ENCODE results near the gene OR2V2.

DNA sequence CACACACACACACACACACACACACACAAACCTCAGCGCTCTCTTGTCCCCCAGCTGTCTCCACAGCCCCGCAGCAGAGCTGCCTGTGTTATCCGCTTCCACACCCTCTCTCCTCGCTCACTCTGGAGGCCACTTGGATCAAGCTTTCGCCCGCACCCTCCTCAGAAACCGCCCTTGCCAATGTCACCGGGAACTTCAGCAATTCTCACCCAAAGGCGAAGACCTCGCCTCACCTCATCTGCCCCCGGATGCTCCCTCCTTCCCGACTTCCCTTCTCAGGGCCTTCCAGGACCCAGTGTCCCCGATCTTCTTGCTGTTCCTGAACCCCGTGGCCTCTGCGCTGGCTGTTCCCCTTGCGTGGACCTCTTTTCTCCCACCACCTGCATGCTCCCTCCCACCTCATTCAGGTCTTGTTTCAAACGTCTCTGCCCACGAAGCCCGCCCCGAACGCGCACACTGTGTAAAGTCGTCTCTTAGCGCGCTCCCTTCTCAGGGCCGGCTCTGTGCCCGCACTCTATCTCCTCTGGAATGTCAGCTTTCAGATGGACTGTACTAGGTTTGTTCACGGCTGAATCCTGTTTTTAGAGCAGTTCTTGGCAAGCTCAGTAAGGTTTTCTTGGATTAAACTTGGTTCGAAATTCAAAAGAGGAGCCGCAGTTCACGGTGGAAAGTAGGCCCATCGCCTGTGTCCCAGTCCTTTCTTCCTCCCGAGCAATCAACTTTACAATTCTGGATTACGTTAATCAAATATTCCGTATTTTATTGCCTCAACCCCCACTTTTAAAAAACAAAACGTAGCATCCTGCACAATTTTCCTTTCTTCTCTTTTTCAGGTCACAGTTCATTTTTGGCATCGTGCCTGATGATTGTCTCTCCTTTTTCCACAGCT is 58.6 kb downstream of the OR2V2 start:
- TF ChIP-seq EZH2phosphoT487 (IDR thresholded peaks at IDR 0.05; ENCODE audit: borderline replicate concordance) = no peak
- TF ChIP-seq, protein P1, sequence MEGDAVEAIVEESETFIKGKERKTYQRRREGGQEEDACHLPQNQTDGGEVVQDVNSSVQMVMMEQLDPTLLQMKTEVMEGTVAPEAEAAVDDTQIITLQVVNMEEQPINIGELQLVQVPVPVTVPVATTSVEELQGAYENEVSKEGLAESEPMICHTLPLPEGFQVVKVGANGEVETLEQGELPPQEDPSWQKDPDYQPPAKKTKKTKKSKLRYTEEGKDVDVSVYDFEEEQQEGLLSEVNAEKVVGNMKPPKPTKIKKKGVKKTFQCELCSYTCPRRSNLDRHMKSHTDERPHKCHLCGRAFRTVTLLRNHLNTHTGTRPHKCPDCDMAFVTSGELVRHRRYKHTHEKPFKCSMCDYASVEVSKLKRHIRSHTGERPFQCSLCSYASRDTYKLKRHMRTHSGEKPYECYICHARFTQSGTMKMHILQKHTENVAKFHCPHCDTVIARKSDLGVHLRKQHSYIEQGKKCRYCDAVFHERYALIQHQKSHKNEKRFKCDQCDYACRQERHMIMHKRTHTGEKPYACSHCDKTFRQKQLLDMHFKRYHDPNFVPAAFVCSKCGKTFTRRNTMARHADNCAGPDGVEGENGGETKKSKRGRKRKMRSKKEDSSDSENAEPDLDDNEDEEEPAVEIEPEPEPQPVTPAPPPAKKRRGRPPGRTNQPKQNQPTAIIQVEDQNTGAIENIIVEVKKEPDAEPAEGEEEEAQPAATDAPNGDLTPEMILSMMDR (conservative IDR thresholded peaks at IDR 0.05; ENCODE audit: low read length) = no peak

Measured in Loucy (cell line).